GM04504 (cell line): ENCODE data around the gene PRKAG1.

ENCODE experiments used
- DNase-seq: peaks from one replicate; pipeline ENCODE4 v3.0.0-alpha.2; 2012; ENCODE audit warnings: low read depth

Gene PRKAG1

DNA sequence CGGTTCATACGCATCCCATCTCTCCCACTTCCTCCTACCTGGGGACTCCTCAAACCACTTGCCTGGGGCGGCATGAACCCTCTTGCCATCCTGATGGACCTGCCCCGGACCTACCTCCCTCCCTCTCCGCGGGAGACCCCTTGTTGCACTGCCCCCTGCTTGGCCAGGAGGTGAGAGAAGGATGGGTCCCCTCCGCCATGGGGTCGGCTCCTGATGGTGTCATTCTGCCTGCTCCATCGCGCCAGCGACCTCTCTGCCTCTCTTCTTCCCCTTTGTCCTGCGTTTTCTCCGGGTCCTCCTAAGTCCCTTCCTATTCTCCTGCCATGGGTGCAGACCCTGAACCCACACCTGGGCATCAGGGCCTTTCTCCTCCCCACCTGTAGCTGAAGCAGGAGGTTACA, 36.8 kb downstream of the PRKAG1 start:
- DNase-seq: no peak

GRCh38 chr12:48980953-48981756, 37.4 kb downstream of the PRKAG1 start:
- no peak for DNase-seq

GRCh38 chr12:48980389-48980952, 38.1 kb downstream of the PRKAG1 start:
- no peak for DNase-seq

DNA sequence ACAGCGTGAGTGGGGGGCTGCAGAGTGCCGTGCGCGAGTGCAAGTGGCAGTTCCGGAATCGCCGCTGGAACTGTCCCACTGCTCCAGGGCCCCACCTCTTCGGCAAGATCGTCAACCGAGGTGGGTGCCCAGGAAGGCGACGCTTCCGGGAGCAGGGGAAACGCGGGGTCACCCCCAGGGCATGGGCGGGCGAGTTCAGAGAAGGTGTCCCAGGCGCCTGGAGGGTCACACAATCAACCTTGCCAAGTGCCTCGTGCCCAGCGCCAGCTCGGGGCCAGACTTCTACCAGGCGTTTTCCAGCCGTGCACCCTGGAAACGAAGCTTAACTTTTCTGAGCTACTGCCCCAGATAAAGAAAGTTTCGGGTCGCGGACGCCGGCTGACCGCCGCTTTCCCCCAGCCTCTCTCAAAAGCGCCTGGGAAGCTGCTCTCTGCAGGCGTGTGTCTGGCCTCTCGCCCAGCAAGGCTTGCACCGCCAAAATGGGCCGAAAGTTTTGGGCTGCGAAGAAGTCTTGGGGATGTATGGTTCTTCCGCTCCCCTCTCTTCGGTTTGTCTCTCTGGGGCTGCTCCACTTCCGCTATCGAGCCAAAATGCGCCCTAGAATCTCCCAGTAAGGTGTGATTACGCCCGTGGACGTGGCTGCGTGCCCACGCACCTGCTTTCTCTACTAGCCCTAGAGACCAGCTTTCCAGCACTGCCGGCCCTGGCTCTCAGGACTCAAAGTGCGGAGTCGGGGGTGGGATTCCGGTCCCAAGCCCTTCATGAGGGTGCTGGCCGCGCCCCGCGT, 38.8 kb downstream of the PRKAG1 start:
- DNase-seq: no peak

DNA sequence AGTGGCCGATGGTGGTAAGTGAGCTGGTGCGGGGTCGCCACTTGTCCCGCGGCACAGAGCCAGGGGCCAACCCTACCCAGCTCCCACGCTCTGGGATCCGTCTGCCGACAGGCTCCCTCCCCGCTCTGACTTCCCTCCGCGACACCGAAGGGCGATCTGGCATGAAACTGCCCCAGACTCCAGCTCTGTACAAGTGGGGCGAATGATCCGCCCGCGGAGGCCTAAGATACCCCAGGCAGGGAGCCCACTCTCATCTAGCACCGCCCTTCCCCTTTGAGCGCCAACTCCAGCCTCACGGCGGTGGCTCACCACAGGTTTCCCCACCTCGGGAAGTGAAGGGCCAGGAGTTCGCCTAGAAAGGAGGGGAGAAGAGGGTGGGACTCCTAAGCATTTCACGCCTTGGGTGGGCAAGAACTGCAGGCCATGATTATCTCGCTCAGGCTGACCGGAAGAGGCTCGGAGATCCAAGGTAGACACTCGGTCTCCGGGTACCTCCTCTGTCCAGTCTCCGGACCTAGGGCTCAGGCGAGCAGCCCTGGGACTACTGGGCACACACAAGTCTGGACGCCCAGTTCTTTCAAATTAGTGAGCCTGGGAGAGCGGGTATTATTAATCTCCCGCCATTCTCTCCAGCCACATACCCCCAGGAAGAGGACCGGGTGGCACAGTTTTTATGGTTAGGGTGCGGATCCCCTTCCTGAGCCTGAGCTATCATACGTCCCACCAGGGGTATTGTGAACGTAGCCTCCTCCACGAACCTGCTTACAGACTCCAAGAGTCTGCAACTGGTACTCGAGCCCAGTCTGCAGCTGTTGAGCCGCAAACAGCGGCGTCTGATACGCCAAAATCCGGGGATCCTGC, 39.6 kb downstream of the PRKAG1 start:
- DNase-seq: no peak

DNA sequence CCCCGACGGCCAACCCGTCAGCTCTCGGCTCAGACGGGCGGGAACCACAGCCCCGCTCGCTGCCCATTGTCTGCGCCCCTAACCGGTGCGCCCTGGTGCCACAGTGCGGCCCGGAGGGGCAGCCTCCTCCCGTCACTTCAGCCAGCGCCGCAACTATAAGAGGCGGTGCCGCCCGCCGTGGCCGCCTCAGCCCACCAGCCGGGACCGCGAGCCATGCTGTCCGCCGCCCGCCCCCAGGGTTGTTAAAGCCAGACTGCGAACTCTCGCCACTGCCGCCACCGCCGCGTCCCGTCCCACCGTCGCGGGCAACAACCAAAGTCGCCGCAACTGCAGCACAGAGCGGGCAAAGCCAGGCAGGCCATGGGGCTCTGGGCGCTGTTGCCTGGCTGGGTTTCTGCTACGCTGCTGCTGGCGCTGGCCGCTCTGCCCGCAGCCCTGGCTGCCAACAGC, 40.3 kb downstream of the PRKAG1 start, which contains the start of gene WNT1:
WNT1 (plus strand) TSS at position 32 of the 450 bp plus-strand sequence; CDS start at position 361, 329 bp downstream.
- DNase-seq: no peak

- DNase-seq: no peak
Measured at GRCh38 chr12:48977290-48978281, 41.0 kb downstream of the PRKAG1 start.

- DNase-seq: no peak
Measured at GRCh38 chr12:48973941-48974673, 44.5 kb downstream of the PRKAG1 start.

GRCh38 chr12:48973531-48973930, 45.0 kb downstream of the PRKAG1 start:
- no peak for DNase-seq

- DNase-seq: no peak
Measured at GRCh38 chr12:48972952-48973483, 45.6 kb downstream of the PRKAG1 start.

DNA sequence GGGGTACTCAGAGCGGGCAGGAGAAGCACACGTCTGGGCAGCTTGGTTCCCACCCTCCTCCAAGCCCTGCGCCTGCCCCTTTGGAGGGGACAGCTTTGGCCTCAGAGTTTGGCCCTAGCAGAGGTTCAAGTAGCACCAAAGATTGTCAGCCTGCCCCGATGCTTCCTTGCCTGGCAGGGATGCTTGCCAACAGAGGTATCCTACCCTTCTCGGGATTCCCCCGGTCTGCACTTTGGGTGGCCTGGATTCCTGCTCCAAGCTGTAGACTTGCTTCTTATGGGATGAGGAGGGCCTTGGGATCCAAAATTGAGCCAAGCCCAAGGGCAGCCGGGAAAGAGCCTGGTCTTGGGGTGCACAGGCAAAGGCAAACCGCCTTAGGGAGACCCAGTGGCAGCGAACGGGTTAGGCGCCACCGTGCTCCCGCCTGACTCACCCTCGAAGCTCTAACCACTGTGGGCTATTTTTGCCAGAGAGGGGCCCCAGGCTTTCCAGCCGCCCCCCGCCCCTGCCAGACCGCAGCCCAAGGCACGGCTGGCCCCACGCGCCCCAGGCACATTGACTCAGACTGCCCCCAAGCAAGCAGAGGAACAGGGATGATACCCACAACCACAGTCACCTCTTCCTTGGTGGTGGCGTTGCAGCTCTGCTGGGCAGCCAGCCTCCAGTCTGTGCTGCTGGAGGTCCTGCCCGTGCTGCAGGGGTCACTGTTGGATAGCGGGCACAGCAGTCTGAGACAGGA, 46.2 kb downstream of the PRKAG1 start:
- no peak for DNase-seq

DNA sequence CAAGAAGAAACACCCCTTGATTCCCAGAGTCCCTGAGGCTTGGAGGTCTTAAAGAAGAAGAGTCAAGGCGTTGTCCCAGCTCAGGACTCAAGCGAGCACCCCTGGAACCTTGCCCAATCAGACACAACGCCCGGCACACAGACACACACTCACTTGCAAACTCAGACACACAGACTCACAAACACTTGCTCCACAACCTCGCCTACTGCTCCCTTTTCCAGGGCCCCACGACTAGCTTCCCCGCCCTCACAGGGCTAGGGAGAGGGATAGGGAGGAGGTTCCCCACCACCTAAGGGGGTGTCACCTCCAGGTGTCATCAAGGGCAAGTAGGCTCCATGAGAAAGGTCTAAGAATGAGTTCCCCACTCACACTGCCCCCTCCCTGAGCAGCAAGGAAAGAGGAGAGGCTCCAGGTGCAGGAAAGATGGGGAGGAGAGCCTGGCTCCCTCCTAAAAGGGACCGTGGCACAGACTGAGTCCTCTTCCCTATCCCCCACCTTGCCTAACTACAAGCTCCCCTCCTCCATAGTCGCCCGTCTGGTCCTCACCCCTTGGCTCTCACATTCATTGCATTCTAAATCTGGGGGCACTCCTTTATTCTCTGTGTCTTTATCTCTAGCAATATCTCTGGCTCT, 47.8 kb downstream of the PRKAG1 start:
- DNase-seq: no peak

DNA sequence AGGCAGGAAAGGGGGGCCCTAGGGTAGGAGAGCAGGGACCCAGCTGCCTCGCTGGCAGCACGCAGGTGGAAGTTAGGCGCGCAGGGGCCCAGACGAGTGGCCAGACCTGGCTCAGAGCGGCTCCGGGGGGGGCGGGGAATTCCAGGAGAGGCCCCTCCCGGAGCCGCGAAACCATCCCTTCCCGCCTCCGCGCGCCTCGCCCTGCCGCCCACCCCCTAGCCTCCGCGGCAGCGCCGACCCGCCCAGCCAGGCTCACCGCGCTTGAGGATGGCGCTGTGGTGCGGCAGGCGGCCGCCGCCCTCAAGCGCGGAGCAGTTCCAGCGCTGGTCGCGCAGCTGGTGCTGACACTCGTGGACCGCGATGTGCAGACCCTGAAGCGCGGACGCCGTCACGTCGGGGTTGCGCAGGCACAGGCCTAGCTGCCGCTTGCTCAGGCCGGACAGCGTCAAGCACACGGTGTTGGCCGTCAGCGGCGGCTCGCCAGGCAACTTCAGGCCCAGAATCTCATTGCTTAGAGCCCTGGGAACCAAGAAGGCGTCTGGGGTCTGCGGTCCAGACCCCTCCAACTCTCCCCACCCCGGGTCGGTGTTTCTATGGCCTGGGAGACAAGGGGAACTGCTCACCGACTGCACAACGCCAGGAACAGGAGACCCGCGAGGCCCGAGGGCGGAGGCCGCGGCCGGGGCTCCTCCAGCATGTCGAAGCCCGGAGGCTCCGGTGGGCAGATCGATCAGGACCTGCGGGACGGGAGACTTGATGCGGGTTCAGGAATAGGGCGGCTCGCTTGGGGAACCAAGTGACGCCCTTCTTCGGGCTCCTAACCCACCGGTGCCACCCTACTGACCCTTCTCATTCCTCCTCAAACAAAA, 48.5 kb downstream of the PRKAG1 start:
- no peak for DNase-seq

DNA sequence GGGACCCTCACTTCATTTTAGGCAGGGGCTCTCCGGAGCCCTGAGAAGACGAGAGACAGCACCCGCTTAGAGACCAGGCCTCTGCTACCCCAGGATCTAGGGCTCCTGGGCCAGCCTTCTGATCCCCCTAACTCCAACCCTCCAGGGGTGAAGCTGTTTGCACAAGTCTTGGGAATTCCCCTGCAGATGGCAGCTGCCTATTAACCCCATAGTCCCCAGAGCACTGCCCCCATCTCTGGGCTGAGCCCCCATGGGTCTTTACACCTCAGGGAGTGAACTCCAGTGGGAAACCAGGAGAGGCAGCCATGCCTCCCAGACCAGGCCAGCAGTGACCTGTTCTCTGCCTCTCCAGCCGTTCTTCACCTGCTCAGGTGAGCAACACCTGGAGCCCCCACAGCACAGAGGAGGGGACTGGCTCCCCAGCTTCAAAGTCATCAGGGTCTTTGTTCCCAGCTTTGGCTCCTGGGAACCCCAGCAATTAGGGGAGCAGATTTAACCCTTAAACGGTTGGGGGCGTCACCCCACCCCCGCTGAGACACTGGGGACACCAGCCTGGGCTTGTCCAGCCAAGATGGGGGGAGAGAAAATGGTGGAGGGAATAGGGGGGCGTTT, 49.3 kb downstream of the PRKAG1 start:
- no peak for DNase-seq

- no peak for DNase-seq
Measured at GRCh38 chr12:48968467-48968866, 50.1 kb downstream of the PRKAG1 start.

DNA sequence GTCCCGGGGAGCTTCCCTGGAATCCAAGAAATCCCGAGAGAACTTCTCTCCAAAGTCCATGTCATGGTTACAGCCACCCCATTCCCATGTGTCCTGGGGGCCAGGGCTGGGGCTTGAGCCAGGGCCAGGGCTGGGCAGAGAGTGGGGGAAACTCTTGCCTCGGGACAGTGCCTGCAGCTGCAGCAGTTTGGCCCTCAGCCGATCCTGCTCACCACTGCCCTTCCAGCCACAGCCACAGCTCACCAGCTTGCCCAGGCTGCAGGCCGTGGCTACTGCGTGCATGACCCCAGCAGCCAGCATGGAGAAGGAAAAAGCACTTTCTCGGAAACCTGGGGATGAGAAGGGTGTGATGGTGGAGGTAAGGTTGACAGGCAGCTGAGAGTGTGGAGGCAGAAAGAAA, 50.6 kb downstream of the PRKAG1 start:
- DNase-seq: no peak
